ENCODE measurements around the gene CYP2B6.

GRCh38 chr19:41001243-41001971 lies 10.3 kb downstream of the CYP2B6 start:
- peak; percentile 12; the same call in 1 of the 2 replicates for TF ChIP-seq CTCF (IDR thresholded peaks at IDR 0.05)
- no peak for TF ChIP-seq ZFX (IDR thresholded peaks at IDR 0.05; ENCODE audit: borderline replicate concordance)

All from 22Rv1 (cell line).